Neuronal stem cell (in vitro differentiated cells): ENCODE results near the gene ABCC5.

Experiments
- DNase-seq: peaks from one replicate; pipeline ENCODE4 v3.0.0-alpha.2; 2013; ENCODE audit warnings: low spot score
- H2AFZ ChIP-seq: one replicate; pipeline ENCODE4 v1.6.1; 2013; ENCODE audit warnings: mild to moderate bottlenecking, low read length, inconsistent platforms
- H2AK5ac ChIP-seq: 2 replicates; pipeline ENCODE4 v1.6.1; 2013; ENCODE audit warnings: low read depth, mild to moderate bottlenecking, inconsistent platforms, low read length, moderate library complexity, mixed read lengths
- H2BK120ac ChIP-seq: 2 replicates; pipeline ENCODE4 v1.6.1; 2013; ENCODE audit warnings: low read depth, mild to moderate bottlenecking, inconsistent platforms, low read length, moderate library complexity, mixed read lengths
- H2BK12ac ChIP-seq: one replicate; pipeline ENCODE4 v1.6.1; 2013; ENCODE audit warnings: low read length, inconsistent platforms
- H2BK15ac ChIP-seq: 2 replicates; pipeline ENCODE4 v1.6.1; 2013; ENCODE audit warnings: mild to moderate bottlenecking, low read length, inconsistent platforms, mixed read lengths
- H2BK5ac ChIP-seq: one replicate; pipeline ENCODE4 v1.6.1; 2013; ENCODE audit warnings: inconsistent platforms, mild to moderate bottlenecking, low read length, moderate library complexity
- H3K14ac ChIP-seq: one replicate; pipeline ENCODE4 v1.6.1; 2013; ENCODE audit warnings: low read length, inconsistent platforms
- H3K18ac ChIP-seq: 2 replicates; pipeline ENCODE4 v1.6.1; 2013; ENCODE audit warnings: low read length, inconsistent platforms
- H3K23ac ChIP-seq: 2 replicates; pipeline ENCODE4 v1.6.1; 2013; ENCODE audit warnings: low read depth, mild to moderate bottlenecking, mixed read lengths, low read length, inconsistent platforms; ENCODE audit not compliant: poor library complexity
- H3K27ac ChIP-seq: replicated peaks from 3 replicates; pipeline ENCODE4 v1.5.1; 2013; ENCODE audit warnings: low read length, inconsistent platforms
- H3K27me3 ChIP-seq, 3 experiments: 2 replicates each; pipeline ENCODE4 v1.6.1; 2013; ENCODE audit warnings: low read length in 3 of 3, mild to moderate bottlenecking in 2 of 3, inconsistent platforms in 1 of 3, low read depth in 1 of 3, mixed read lengths in 1 of 3, moderate library complexity in 1 of 3; ENCODE audit not compliant: control insufficient read depth in 3 of 3, insufficient read depth in 3 of 3
- H3K36me3 ChIP-seq, 2 donors: replicated peaks in 1 of 2; 2 replicates each; pipeline ENCODE4 v1.6.1; 2013; ENCODE audit warnings: low read length in 2 of 2; ENCODE audit not compliant: control insufficient read depth in 2 of 2, insufficient read depth in 2 of 2
- H3K4ac ChIP-seq: 2 replicates; pipeline ENCODE4 v1.6.1; 2013; ENCODE audit warnings: inconsistent platforms, mild to moderate bottlenecking, low read length, moderate library complexity
- H3K4me1 ChIP-seq, 2 donors: 1 replicate in 1 of 2; 2 replicates in 1 of 2; pipeline ENCODE4 v1.6.1; 2013; ENCODE audit warnings: low read length in 2 of 2, low read depth in 1 of 2; ENCODE audit not compliant: control insufficient read depth in 2 of 2, insufficient read depth in 1 of 2
- H3K4me2 ChIP-seq: one replicate; pipeline ENCODE4 v1.6.1; 2013; ENCODE audit warnings: mild to moderate bottlenecking, low read length, inconsistent platforms; ENCODE audit not compliant: insufficient read depth, poor library complexity, severe bottlenecking
- H3K4me3 ChIP-seq, 2 donors: 2 replicates each; pipeline ENCODE4 v1.5.1; 2013; ENCODE audit warnings: low read length in 2 of 2, mild to moderate bottlenecking in 2 of 2, inconsistent platforms in 1 of 2, moderate library complexity in 1 of 2
- H3K79me1 ChIP-seq: one replicate; pipeline ENCODE4 v1.6.1; 2013; ENCODE audit warnings: low read depth, mild to moderate bottlenecking, inconsistent platforms, low read length, moderate library complexity
- H3K9ac ChIP-seq: one replicate; pipeline ENCODE4 v1.6.1; 2013; ENCODE audit warnings: mild to moderate bottlenecking, low read depth, low read length, inconsistent platforms; ENCODE audit not compliant: poor library complexity
- H3K9me3 ChIP-seq, 2 donors: replicated peaks in 1 of 2; 2 replicates each; pipeline versions ENCODE3 to v1.6.1; 2013; ENCODE audit warnings: low read length in 2 of 2, mild to moderate bottlenecking in 2 of 2, inconsistent platforms in 1 of 2, low read depth in 1 of 2, mixed read lengths in 1 of 2, moderate library complexity in 1 of 2; ENCODE audit not compliant: control insufficient read depth in 2 of 2, insufficient read depth in 1 of 2
- H4K8ac ChIP-seq: one replicate; pipeline ENCODE4 v1.6.1; 2013; ENCODE audit warnings: low read depth, mild to moderate bottlenecking, inconsistent platforms, low read length, moderate library complexity
- H4K91ac ChIP-seq: one replicate; pipeline ENCODE4 v1.6.1; 2013; ENCODE audit warnings: low read length, low read depth, mild to moderate bottlenecking, inconsistent platforms; ENCODE audit not compliant: poor library complexity
- WGBS, 2 donors: extraction: QIAGEN DNeasy Blood & Tissue Kit; methylation state at CpG; one replicate each; pipeline ENCODE4 v1.1.7; 2013; ENCODE audit warnings: missing lambda C conversion rate in 2 of 2, mixed read lengths in 1 of 2; ENCODE audit not compliant: insufficient read length in 2 of 2, insufficient replicate concordance in 1 of 2; ENCODE audit errors: extremely low coverage in 2 of 2; 5-methylcytosine and 5-hydroxymethylcytosine counted together

The ABCC5 gene

DNA sequence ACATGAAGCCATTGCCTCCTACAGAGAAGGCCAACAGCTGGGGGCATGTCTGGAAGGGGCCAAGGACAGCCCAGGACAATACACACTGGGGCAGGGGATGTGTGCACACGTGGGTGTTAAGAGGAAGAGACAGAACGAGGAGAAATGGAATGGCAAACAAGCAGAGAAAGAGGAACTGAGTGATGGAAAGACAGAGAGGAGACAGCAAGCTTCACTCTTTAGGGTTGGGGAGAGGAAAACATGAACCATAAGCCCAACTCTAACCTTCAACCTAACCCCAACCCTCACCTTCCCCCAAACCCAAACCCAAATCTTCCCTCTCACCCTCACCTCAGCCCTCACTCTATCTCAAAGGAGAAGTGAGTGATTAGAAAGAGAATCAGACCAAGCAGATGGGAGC, 121.1 kb downstream of the ABCC5 start:
- Histone ChIP-seq H3K23ac (no peak overlapping the region), H3K36me3 (no peaks in the 10 kb centered on the region), H4K8ac (no peak overlapping the region), H3K27me3 (peaks cover 0 to 37% (median 0%) of the 10 kb centered on the region in 3 experiments), H3K4ac (no peak overlapping the region), H2BK12ac (no peak overlapping the region), H3K18ac (no peak overlapping the region), H3K79me1 (no peaks in the 10 kb centered on the region), H2AFZ (no peak overlapping the region), H2AK5ac (no peak overlapping the region), H3K9ac (no peak overlapping the region), H4K91ac (no peak overlapping the region), H3K4me1 (no peaks in the 10 kb centered on the region), H2BK15ac (no peak overlapping the region), H2BK5ac (no peak overlapping the region), H3K4me3 (no peak overlapping the region), H3K4me2 (no peak overlapping the region), H3K14ac (no peak overlapping the region), H3K9me3 (no peaks in the 10 kb centered on the region), H3K27ac (no peak overlapping the region), H2BK120ac (no peak overlapping the region)
- no peak for DNase-seq
- WGBS, 2 donors = no CpG with 5 or more reads among the region's 2 CpGs

DNA sequence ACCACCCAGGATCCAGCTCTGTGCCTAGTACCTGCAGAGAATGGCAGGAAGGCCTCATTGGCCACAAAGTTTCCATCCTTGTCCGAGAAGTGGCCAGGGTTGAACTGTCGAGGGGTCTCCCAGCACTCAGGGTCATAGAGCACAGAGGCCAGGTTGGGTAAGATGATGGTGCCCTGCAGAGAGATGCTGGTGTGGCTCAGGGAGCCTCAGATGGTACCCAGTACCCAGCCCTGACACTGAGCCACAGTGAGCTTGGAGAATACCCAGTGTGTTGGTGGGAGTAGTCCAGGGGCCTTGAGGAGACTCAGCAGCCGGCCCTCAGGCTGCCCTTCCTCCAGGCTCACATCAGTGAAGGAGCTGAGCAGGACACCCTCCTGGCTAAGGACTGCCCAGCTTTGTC, 121.5 kb downstream of the ABCC5 start:
- Histone ChIP-seq H3K4ac (no peak overlapping the region), H2BK12ac (no peak overlapping the region), H3K9ac (no peak overlapping the region), H2BK120ac (no peak overlapping the region), H3K4me3 (no peak overlapping the region), H3K27me3 (peaks cover 0 to 37% (median 0%) of the 10 kb centered on the region in 3 experiments), H3K14ac (no peak overlapping the region), H4K8ac (no peak overlapping the region), H3K36me3 (no peaks in the 10 kb centered on the region), H3K23ac (no peak overlapping the region), H2BK15ac (no peak overlapping the region), H3K27ac (no peak overlapping the region), H4K91ac (no peak overlapping the region), H3K4me1 (no peaks in the 10 kb centered on the region), H3K4me2 (no peak overlapping the region), H2AFZ (no peak overlapping the region), H3K9me3 (no peaks in the 10 kb centered on the region), H3K18ac (no peak overlapping the region), H2BK5ac (no peak overlapping the region), H2AK5ac (no peak overlapping the region), H3K79me1 (no peaks in the 10 kb centered on the region)
- no CpG with 5 or more reads among the region's 3 CpGs for WGBS, 2 donors
- no peak for DNase-seq

DNA sequence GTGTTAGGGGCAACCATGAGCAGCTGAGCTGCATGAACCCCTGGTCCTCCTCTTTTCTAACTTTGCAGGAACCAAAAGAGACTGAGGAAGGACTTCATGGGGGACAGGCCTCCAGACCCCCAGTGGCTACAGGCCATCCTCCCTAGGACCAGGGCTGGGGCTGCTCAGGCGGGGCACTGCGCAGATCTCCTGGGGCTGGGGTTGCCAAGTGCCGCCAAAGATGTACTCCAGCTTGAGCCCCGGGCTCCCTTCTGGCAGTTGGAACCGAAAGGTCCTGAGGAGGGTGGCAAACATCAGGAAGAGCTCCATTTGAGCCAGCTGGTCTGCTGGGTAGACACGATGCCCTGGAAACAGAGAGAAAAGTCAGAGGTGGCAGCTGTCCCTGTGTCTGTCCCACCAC, 121.9 kb downstream of the ABCC5 start:
- H3K18ac ChIP-seq = no peak overlapping the region
- H4K8ac ChIP-seq = no peak overlapping the region
- H3K14ac ChIP-seq = no peak overlapping the region
- H3K36me3 ChIP-seq = no peaks in the 10 kb centered on the region
- DNase-seq = no peak
- no peak overlapping the region for H3K4me2 ChIP-seq
- H3K4me3 ChIP-seq = no peak overlapping the region
- H3K27ac ChIP-seq = no peak overlapping the region
- no peak overlapping the region for H3K23ac ChIP-seq
- H2BK12ac ChIP-seq = no peak overlapping the region
- H3K9me3 ChIP-seq = no peaks in the 10 kb centered on the region
- no CpG with 5 or more reads among the region's 6 CpGs for WGBS, 2 donors
- peaks cover 0 to 37% (median 0%) of the 10 kb centered on the region in 3 experiments for H3K27me3 ChIP-seq
- H2BK5ac ChIP-seq = no peak overlapping the region
- H2AK5ac ChIP-seq = no peak overlapping the region
- no peaks in the 10 kb centered on the region for H3K4me1 ChIP-seq
- H3K4ac ChIP-seq = no peak overlapping the region
- peak overlapping the region; percentile 35 for H2AFZ ChIP-seq
- H2BK15ac ChIP-seq = no peak overlapping the region
- H2BK120ac ChIP-seq = no peak overlapping the region
- H4K91ac ChIP-seq = no peak overlapping the region
- no peaks in the 10 kb centered on the region for H3K79me1 ChIP-seq
- H3K9ac ChIP-seq = no peak overlapping the region

DNA sequence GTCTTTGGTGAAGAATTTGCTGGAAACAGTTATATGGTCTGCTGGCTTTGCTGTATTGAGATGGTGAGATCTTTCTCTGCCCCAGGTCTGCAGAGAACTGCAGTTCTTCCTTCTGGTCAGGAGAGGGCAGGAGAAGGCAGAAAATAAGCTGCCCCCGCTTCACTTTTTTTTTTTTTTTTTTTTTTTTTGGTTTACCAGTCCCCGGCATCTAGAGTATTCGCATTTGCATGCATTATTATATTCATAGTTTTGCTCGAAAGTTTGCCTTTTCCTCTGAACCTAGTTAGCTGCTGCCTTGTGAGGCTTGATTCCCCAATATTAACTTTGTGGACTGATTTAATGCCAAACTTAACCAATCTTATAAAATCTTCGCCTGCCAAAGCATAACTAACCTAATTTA, 122.4 kb downstream of the ABCC5 start:
- Histone ChIP-seq H2BK15ac (no peak overlapping the region), H2BK120ac (no peak overlapping the region), H3K9ac (no peak overlapping the region), H2AFZ (peak overlapping the region; percentile 35), H2BK12ac (no peak overlapping the region), H3K4me2 (no peak overlapping the region), H3K79me1 (no peaks in the 10 kb centered on the region), H3K9me3 (no peaks in the 10 kb centered on the region), H4K8ac (no peak overlapping the region), H2AK5ac (no peak overlapping the region), H3K14ac (no peak overlapping the region), H3K23ac (no peak overlapping the region), H3K18ac (no peak overlapping the region), H3K36me3 (no peaks in the 10 kb centered on the region), H3K27me3 (peaks cover 0 to 37% (median 0%) of the 10 kb centered on the region in 3 experiments), H2BK5ac (no peak overlapping the region), H4K91ac (no peak overlapping the region), H3K27ac (no peak overlapping the region), H3K4me3 (no peak overlapping the region), H3K4ac (no peak overlapping the region), H3K4me1 (no peaks in the 10 kb centered on the region)
- no CpG with 5 or more reads among the region's 5 CpGs for whole genome bisulfite sequencing, 2 donors
- DNase-seq = peak; percentile 37
